Renal cortex interstitium (tissue), 15 donors: ENCODE measurements around the gene GZMB. TPM values are rescaled to one million over a fixed set of nuclear protein-coding genes. Genes with fewer than 3 reads are reported as not detected.
"Not testable (repeated sequence)": the region's sequence is repeated elsewhere in the genome, so short reads cannot be mapped to it uniquely, and the experiment has no call there.

ENCODE experiments used
- DNase-seq, 11 donors: peaks; one replicate each; pipeline ENCODE4 v3.0.0-alpha.2; 2013; ENCODE audit warnings: low read depth in 9 of 11, low spot score in 4 of 11; ENCODE audit errors: extremely low read depth in 1 of 11
- long read RNA-seq, 16 experiments: transcript quantifications; one replicate each; lab custom pipeline, GENCODE V29; 2026
- polyA plus RNA-seq, 3 donors: library from polyadenylated mRNA; unstranded; fragments of 120-200 nt; gene quantifications; one replicate each; pipeline ENCODE4 v1.2.1, GENCODE V29; 2013; ENCODE audit not compliant: insufficient read length in 3 of 3

The GZMB gene, protein sequence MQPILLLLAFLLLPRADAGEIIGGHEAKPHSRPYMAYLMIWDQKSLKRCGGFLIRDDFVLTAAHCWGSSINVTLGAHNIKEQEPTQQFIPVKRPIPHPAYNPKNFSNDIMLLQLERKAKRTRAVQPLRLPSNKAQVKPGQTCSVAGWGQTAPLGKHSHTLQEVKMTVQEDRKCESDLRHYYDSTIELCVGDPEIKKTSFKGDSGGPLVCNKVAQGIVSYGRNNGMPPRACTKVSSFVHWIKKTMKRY
- polyA plus RNA-seq: 1 to 10 TPM in 1 of 3 donors, under 1 TPM in 1, not detected in 1; 0.60 to 1.2 TPM
- long read RNA-seq, donor 1: 0 reads
- long read RNA-seq, donor 2, partial matches to known transcripts: 0 of 1 reads
- long read RNA-seq, donor 2, other reads (novel, unspliced or antisense): 0 of 1 reads
- long read RNA-seq, donor 3: 0 reads
- long read RNA-seq, donor 4: 0 reads
- long read RNA-seq, donor 5: 0 reads
- long read RNA-seq, donor 6: 0 reads
- long read RNA-seq, donor 7, partial matches to known transcripts: 0 of 1 reads
- long read RNA-seq, donor 7, other reads (novel, unspliced or antisense): 0 of 1 reads
- long read RNA-seq, donor 8: 0 reads
- long read RNA-seq, donor 9: 0 reads
- long read RNA-seq, donor 10: 0 reads
- long read RNA-seq, donor 11, partial matches to known transcripts: 0 of 1 reads
- long read RNA-seq, donor 11, other reads (novel, unspliced or antisense): 0 of 1 reads
- long read RNA-seq, donor 12, partial matches to known transcripts: 0 of 1 reads
- long read RNA-seq, donor 12, other reads (novel, unspliced or antisense): 0 of 1 reads
- long read RNA-seq, donor 13: 0 reads
- long read RNA-seq, donor 14: 0 reads
- long read RNA-seq, donor 15: 0 reads
- long read RNA-seq, donor 16: 0 reads

DNA sequence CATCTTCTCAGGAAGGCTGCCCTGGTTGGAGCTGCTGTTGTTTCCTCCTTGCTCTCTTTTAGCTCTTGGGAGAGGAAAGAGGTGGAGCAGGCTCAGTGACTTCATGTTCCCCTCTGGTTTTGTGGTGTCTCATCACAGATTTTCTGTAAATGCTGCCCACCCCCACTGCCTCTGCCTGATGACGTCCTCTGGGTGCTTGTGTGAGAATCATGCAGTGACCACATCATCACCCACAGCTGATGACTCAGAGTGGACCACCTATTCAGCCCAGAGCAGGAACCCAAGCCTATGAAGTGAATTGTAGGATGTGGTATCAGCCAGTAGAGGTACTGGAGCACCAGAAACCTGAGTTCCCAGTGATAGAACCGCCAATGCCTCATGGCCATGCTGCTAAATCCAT, at the start of gene GZMB:
Gene GZMB, minus strand, starts transcription at position 33 of the 400 bp plus-strand sequence. Its CDS starts 30 bp downstream, at position 3.
- no peak for DNase-seq

DNA sequence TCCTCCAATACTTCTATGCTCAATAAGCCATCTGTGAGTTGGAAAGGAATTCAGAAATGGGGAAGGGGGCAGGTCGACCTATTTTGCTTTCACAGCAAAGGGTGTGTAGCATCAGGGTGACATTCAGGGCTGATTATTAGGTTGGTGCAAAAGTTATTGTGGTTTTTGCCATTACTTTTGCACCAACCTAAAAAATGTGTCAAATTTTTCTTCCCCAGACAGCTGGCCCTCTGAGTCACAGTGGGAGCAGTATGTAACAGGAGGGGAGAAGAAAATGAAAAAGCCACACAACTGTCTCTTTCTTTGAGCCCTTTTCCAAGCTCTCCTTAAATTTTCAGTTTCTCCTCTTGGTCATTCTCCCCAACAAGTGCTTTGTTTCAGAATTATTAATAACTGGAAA, 47.1 kb upstream of the GZMB start:
- no peak for DNase-seq

DNA sequence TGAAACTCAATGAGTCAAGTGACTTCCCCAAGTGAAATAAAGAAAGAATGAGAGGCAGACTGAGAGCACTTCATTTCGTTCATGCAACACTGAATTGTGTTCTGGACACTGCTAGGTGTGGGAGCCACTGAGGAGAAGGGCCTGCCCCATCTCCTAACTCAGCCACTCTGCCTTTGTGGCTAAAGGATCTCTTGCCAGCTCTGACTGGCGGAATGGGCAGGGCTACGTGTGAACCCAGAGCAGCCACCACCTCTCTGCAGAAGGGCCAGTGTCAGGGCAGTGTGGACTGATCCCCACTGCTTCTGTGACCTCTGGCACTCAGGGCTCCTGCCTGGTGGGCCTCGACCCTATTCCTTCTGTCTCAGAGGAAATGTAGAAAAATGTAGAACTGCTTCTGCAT, 46.5 kb upstream of the GZMB start:
- no peak for DNase-seq

DNA sequence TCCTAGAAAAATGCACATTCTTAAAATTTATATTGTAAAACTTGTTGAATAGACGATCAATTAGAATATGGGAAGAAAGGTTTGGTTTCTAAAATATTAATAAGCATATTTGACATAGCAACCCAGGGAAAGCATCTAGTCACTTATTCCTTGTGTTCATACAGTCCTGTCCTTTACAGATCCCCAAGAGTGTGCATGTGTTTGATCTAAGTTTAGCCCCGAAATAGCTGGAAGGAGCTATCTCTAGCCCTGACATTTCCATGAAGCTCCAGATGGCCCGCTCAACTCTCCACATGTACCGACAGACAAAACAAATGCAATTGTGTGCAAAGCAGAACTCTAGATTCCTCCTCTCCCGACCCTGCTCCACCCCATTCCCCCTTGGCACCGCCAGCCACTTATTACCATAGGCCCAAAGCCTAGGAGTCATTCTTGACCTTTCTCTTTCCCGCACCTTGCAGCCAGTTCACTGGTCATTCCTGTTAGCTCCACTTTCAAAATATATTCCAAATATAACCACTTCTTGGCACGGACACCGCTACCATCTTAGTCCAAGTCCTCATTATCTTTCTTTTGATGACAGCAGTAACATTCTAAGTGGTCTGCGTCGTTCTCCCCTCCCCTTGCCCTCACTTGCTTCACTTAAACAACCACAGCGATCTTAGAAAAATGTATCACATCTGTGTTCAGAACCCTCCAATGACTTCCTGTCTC, 45.4 kb upstream of the GZMB start:
- no peak for DNase-seq

DNA sequence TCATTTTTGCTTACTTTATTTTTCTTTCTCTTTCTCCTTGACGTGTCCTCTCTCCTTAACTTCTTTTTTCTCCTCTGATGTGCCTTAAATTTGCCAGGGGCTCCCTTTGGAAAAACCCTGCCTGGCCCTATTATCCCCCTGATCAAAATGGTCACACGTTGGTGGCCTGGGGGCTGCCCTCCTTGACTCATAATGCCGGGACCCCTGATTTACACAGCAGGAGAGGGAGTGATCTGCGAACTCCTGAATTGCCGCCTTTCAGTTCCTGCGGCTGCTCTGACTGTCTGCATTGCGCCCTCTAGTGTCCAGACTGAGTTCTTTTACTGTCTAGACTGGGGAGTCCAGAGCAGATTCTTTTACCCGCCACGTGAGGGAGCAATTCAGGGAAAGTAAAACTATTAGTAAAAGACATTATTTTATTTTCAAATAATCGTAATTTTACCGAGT, 44.8 kb upstream of the GZMB start:
- DNase-seq: peak; percentile 59 to 89 (median 78)

DNA sequence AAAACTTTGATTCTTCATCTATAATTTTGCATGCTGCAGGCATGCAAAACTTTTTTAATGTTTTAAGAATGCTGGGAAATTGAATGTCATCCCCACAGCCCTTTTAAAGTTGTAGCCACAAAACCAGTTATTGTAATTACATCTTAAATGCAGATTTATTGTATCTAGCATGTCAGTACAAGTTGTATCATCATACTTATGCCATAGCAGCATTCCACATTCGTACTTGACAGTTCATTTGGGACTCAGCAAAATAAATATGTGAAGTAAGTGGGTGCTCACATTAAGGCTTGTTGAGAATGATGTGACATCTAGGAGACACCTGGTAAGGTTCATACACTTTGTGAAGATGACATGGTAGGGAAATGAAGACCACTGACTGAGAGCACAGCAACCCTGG, 44.0 kb upstream of the GZMB start:
- DNase-seq: no peak

DNA sequence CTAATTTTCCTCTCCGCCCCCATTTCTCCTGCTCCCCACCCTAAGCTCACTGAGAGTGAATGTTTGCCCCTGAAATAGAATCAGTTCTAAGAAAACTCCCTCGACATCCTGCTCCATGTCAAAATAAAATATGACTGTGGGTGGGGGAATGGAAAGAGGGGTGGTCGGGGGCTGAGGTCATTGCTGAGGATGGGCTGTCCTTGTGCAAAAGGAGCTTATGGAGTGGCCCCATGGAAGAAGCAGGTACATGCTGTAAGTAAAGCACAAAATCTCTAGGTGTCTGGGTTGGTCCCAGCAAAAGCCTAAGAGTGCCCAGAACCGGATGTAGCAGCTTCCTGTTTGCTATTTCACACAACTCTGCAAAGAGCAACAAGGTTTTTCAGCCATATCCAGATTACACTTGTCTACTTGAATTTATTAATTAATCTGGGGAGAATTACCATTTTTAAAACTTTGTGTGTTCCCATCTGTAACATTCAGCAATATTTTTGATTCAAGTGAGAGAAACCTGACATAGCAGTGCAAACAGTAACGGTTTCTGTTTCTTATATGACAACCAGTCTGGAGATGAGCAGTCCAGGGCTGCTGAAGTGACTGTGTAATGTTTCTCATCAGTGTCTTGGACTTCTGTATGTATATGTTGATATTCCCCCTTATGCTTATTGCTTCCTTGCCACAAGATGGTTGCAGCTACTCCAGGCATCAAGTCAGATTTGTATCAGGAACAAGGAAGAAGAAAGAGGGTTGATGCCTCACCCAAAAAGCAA, 40.4 kb upstream of the GZMB start:
- no peak for DNase-seq

DNA sequence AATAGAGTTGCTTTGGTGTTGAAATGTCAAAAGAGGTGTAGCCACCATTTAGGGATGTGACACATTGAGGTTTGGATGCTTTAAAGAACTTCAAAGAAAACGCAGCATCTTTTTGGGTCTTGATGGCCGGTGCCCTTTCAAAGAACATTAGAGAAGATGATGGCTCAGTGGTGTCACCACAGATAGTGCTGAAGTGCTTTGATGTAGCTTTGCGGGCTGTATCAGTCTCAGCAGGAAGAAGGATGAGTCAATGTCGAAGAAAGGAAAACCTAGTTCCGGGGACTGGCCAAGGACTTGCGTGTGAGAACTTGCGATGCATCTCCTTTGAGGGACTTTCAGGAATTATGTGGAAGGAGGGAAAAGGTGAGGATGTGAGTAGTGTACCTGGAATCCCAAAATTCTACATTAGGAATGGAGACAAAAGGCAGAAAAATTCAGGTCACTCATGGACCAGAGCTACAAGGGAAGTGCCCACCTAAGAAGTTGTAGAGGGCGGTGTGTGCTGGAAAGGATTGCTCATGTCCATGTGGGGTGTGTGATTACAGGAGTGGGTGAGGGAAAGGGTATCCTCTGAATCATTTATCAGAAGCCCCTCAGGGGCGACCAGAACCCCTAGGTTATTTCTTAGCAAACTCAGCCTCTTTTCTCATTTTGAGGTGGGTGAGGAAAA, 39.7 kb upstream of the GZMB start:
- DNase-seq: no peak

GRCh38 chr14:24673059-24673458, 39.1 kb upstream of the GZMB start:
- no peak for DNase-seq

- DNase-seq: no peak
These were observed 36.6 kb upstream of the GZMB start for GRCh38 chr14:24670594-24670993.

- no peak for DNase-seq
These were observed 35.7 kb upstream of the GZMB start for GRCh38 chr14:24669651-24670050.

GRCh38 chr14:24665440-24665991, 31.5 kb upstream of the GZMB start:
- DNase-seq: no peak

- DNase-seq: no peak
These were observed 30.4 kb upstream of the GZMB start for GRCh38 chr14:24664366-24664765.

- DNase-seq: no peak
These were observed 28.8 kb upstream of the GZMB start for GRCh38 chr14:24662753-24663152.

- no peak for DNase-seq
These were observed 26.1 kb upstream of the GZMB start for GRCh38 chr14:24659916-24660570.

DNA sequence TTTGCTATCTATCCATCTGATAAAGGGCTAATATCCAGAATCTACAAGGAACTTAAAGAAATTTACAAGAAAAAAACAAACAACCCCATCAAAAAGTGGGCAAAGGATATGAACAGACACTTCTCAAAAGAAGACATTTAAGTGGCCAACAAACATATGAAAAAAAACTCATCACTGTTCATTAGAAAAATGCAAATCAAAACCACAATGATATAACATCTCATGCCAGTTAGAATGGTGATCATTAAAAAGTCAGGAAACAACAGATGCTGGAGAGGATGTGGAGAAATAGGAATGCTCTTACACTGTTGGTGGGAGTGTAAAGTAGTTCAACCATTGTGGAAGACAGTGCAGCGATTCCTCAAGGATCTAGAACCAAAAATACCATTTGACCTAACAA, 14.4 kb upstream of the GZMB start:
- not testable (repeated sequence) for DNase-seq

DNA sequence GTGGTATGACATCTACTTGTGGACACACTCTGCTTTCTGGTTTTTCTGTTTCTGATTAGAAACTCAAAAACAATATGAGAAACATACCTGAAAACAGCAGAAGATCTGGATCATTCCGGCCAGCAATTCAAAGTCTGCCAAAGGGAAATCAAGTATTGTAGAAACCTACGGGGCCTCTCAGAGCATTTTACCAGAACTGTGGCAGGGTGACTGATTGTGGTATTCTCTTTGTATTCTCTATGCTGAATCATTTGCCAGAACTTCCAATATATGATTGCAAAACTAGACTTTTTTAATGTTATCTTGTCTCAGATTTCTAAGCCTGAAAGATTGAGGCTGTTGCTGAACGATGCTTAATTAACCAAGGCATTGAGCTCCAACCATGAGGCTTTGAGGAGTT, 5.9 kb upstream of the GZMB start:
- DNase-seq: no peak
